RPMI7951 (cell line): ENCODE data around the gene SLC4A5. TPM values are rescaled to one million over a fixed set of nuclear protein-coding genes. Genes with fewer than 3 reads are reported as not detected.
"Not testable (repeated sequence)": the region's sequence is repeated elsewhere in the genome, so short reads cannot be mapped to it uniquely, and the experiment has no call there.

Experiments
- DNase-seq: peaks from one replicate; pipeline ENCODE4 v3.0.0-alpha.2; 2012; ENCODE audit warnings: low read depth
- total RNA-seq: library from RNA; depleted of rRNA; stranded (reverse); fragments of >200 nt; shearing (Covaris generic); gene quantifications from 2 replicates; pipeline ENCODE4 v1.2.3, GENCODE V29; 2014

Gene SLC4A5
- total RNA-seq, 1 experiment from 2014 or later = not detected

GRCh38 chr2:74198461-74199274, 144.5 kb downstream of the SLC4A5 start, which contains the start of gene MTHFD2:
Gene MTHFD2 (plus strand): TSS chr2:74198615. CDS start chr2:74198642, 27 bp downstream.
- DNase-seq = peak; percentile 97

GRCh38 chr2:74198023-74198460, 145.2 kb downstream of the SLC4A5 start:
- no peak for DNase-seq

- no peak for DNase-seq
Measured at GRCh38 chr2:74197049-74197448, 146.2 kb downstream of the SLC4A5 start.

- DNase-seq = no peak
Measured at GRCh38 chr2:74194799-74195198, 148.4 kb downstream of the SLC4A5 start.

GRCh38 chr2:74191596-74192380, 151.4 kb downstream of the SLC4A5 start:
- DNase-seq = no peak

- no peak for DNase-seq
Measured at GRCh38 chr2:74188696-74189095, 154.5 kb downstream of the SLC4A5 start.

GRCh38 chr2:74188018-74188601, 155.1 kb downstream of the SLC4A5 start:
- peak; percentile 29 for DNase-seq

GRCh38 chr2:74186706-74187105, 156.5 kb downstream of the SLC4A5 start:
- DNase-seq = not testable (repeated sequence)

GRCh38 chr2:74186038-74186437, 157.2 kb downstream of the SLC4A5 start:
- DNase-seq = no peak

GRCh38 chr2:74183878-74184277, 159.3 kb downstream of the SLC4A5 start:
- no peak for DNase-seq

- peak; percentile 21 for DNase-seq
Measured at GRCh38 chr2:74181739-74182138, 161.5 kb downstream of the SLC4A5 start.

GRCh38 chr2:74179063-74179865, 164.0 kb downstream of the SLC4A5 start:
- DNase-seq = no peak

GRCh38 chr2:74178211-74179062, 164.8 kb downstream of the SLC4A5 start, which contains the start of gene MOB1A:
Gene MOB1A (minus strand): TSS chr2:74178879. CDS start chr2:74178674, 205 bp downstream.
- DNase-seq = peak; percentile 98

- DNase-seq = no peak
Measured at GRCh38 chr2:74177696-74178095, 165.5 kb downstream of the SLC4A5 start.

- DNase-seq = no peak
Measured at GRCh38 chr2:74174909-74175308, 168.3 kb downstream of the SLC4A5 start.

- DNase-seq = no peak
Measured at GRCh38 chr2:74168739-74169138, 174.5 kb downstream of the SLC4A5 start.
